MM.1S (cell line): ENCODE measurements around the gene USP17L5.
A peak's percentile ranks its signal among the peaks of the same experiment; 100 is the strongest.
"Not testable (repeated sequence)": the region's sequence is repeated elsewhere in the genome, so short reads cannot be mapped to it uniquely, and the experiment has no call there.

ENCODE experiments used
- EZH2 ChIP-seq: fragments of 300-600 bp; sonication (generic); optimal IDR thresholded peaks from 2 replicates; pipeline ENCODE3; 2017; ENCODE audit warnings: low read depth, mild to moderate bottlenecking, antibody characterized with exemption, low read length, mixed read lengths
- EZH2phosphoT487 ChIP-seq: fragments of 300-600 bp; sonication (generic); IDR thresholded peaks from 2 replicates; pipeline ENCODE4 v1.6.1; 2018; ENCODE audit warnings: antibody characterized with exemption, low read length
- TF ChIP-seq, protein P1 (sequence below): fragments of 300-600 bp; sonication (generic); IDR thresholded peaks from 2 replicates; pipeline ENCODE4 v1.5.1; 2016; ENCODE audit warnings: antibody characterized with exemption, low read length, mixed read lengths

DNA sequence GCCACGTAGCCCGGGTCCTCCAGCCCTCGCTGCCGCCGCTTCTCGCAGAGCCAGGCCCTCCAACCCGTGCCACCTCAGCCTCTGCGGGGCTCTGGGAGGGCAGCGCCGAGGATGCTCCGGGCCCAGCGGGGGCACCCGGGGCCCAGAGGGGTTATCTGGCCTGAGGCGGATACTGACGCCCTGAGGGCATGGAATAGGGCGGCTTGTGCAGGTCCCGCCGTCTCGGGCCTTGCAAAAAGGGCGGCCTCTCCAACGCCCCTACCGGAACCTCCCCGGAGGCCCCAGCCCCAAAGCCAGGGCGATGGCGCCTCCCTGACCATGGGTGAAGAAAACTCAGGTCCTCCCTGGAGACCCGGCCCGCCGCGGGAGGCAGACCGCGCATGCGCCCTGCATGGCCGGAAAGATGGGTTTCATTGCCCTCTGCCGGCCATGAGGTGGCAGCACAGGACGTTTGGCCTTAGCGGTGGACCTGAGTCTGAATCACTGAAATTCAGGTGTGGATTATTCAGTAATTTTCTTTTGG lies 41.9 kb downstream of the USP17L5 start:
- TF ChIP-seq, protein P1, sequence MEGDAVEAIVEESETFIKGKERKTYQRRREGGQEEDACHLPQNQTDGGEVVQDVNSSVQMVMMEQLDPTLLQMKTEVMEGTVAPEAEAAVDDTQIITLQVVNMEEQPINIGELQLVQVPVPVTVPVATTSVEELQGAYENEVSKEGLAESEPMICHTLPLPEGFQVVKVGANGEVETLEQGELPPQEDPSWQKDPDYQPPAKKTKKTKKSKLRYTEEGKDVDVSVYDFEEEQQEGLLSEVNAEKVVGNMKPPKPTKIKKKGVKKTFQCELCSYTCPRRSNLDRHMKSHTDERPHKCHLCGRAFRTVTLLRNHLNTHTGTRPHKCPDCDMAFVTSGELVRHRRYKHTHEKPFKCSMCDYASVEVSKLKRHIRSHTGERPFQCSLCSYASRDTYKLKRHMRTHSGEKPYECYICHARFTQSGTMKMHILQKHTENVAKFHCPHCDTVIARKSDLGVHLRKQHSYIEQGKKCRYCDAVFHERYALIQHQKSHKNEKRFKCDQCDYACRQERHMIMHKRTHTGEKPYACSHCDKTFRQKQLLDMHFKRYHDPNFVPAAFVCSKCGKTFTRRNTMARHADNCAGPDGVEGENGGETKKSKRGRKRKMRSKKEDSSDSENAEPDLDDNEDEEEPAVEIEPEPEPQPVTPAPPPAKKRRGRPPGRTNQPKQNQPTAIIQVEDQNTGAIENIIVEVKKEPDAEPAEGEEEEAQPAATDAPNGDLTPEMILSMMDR = peak; percentile 32
- TF ChIP-seq EZH2, EZH2phosphoT487: not testable (repeated sequence)
